Fibroblast of skin of abdomen (primary cell): Measurements from ENCODE around the gene FBXW2.

Experiments
- DNase-seq: peaks from one replicate; pipeline ENCODE4 v3.0.0-alpha.2; 2013

The FBXW2 gene

DNA sequence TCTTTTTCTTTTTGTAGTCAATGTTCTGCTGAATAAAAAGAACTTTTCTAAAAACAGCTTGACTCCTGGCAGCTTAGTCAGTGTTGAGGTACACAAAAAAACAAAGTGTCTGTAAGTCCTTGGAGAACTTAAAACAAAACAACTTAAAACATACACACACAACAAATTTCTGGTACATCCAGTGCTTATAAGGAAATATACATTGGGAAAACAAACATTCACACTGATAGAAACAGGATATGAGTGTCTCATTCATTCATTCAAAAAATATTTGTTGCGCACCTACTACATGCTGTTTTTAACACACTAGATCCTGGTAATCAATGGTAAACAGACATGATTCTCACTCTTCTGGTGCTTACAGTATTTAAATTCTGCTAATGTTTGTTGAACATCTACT is 51.5 kb downstream of the FBXW2 start:
- no peak for DNase-seq

DNA sequence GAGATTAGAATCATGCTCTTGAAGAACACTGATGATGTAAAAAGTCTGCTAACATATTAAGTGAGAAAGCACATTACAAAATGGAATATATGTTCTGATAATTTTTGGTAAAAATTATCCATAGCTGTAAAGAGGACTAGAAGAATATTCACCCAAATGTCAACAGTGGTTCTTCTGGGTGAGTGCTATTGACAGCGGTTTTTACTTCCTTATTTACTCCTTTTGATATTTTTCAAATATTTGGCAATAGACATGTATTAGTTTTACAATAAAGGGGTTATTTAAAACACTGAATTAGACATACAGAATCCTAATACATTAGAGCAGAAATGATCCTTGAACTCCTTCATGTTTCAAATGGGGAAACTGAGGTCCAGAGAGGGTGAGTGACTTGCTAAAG is 52.0 kb downstream of the FBXW2 start:
- no peak for DNase-seq

GRCh38 chr9:120740132-120740531 is 53.1 kb downstream of the FBXW2 start:
- DNase-seq, result no peak

DNA sequence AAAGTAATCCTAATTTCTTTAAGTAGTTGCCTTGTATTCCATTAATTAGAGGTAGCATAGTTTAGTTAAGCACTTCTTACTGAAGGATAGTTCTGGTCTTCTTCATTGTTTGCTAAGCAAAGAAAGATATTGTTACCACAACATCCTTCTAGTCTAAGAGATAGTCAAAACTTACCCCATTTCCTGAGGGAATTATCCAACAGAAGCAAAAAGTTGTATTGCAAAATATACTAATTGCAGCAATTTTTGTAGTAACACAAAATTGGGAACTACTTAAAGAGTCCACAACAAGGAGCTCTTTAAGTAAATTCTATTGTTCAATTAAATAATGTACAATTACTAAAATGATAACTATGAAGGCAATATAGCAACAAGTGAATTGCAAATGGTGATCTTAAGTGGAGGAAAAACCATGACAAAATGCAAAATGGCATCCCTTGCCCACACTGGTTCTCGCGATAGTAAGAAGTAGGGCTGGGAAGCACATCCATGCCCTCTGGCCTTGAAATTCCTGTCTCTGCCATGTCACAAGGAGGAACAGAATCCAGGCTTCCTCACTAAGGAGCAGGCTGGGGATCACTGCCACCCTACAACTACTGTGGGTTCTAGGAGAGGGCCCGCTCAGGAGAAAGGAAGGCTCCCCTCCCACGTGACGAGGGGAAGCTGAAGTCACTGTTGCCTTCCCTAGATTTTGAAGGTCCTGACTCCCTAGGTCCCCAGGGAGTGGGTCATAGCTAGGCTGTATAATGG is 55.6 kb downstream of the FBXW2 start:
- no peak for DNase-seq

GRCh38 chr9:120736881-120737280 is 56.3 kb downstream of the FBXW2 start:
- no peak for DNase-seq

- DNase-seq, result no peak
Measured at GRCh38 chr9:120735415-120736126, 57.6 kb downstream of the FBXW2 start.

DNA sequence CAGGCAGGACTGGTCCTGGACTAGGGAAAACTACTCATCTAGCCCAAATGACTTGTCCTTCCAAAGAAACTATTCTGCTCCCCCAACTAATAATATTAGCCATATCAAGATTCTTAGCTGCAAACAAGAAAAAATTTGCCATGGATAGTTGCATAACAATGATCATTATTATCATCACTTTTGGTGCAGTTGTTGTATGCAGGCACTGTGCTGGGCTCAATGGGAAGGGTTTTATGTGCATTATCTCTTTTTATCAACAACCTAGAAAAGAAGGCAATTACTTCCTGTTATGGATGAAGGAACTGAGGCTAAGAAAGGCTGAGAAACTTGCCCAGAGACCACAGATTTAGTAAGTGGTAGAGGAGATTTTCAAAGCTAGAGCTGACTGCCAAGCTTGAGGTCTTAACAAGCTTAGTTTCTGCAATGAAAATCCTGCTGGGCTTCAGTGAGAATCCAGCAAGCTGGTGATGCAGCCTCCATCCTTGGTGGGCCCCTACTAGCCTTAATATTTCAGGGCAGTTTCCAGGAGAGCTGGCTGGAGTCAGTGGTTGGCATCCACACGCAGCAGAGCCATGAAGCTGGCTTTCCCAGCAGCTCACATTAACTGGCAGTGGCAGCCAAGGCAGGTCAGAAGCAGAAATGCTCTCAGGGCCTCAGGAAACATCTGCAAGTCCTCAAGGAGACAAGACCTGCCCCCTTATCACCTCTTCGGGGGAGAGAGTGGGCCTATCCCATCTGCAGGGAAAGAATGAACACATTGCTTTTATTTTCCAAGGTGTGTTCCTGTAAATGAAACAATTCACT is 58.4 kb downstream of the FBXW2 start:
- no peak for DNase-seq

- no peak for DNase-seq
Measured at GRCh38 chr9:120733190-120733589, 60.0 kb downstream of the FBXW2 start.

DNA sequence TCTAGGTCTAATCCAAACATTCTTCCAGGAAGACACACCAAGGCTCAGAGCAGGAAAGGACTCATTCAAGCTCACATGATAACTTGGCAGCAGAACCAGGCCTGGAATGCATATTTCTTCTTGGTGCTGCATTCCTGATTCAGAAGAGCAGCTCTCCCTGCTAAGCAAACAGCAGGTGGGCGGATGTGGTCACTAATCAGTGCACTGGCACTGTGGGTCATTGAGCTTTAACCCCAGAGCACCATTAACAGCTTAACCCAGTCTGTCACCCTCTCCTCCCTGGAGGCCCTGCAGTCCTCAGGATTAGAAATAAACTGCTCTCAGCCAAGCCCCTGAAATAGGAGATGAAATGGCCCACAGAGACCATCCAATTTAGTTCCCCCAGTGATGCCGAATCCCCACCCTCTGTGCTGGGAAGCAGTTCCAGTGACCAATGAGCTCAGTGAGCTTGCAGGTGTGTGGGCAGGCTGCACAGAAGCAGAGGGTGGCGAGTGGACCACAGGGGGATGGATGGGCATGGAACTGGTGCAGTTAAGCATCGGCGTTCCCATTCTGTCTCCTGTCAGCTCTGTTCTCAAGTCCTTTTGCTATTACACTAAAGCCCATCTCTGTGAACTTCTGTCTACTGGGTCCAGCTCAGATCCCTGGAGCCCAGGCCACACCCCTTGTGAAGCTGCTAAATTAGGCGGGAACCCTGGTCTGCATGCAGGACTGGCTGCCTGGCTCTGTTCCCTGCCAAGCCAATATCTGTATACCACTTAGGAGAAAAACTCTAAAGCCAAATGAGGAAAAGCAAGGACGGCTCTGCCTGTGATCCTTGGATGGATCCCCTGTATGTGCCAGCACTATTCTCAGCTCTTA is 62.3 kb downstream of the FBXW2 start:
- DNase-seq, result peak; percentile 61

DNA sequence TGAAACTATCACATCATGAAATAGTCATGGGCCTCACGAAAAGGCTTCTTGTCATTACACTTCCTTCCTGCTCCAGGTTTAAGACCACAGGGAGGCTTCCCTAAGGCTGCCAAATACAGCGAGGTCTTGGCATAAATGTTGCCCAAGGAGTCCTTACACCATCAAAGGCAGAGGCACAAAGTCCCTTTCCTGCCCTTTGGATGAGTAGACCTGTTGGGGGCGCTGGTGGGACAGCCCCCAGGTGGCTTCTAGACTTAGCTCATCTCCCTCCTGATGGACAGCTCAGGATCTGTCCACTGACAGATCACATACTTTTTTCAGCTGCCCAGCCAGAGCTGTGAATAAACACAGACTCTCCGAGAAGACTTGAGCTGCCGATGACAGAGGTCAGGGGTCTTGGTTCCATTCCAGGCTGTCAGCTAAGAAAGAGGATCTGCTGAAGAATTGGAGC is 63.4 kb downstream of the FBXW2 start:
- DNase-seq, result no peak

GRCh38 chr9:120726484-120726883 is 66.7 kb downstream of the FBXW2 start:
- no peak for DNase-seq

DNA sequence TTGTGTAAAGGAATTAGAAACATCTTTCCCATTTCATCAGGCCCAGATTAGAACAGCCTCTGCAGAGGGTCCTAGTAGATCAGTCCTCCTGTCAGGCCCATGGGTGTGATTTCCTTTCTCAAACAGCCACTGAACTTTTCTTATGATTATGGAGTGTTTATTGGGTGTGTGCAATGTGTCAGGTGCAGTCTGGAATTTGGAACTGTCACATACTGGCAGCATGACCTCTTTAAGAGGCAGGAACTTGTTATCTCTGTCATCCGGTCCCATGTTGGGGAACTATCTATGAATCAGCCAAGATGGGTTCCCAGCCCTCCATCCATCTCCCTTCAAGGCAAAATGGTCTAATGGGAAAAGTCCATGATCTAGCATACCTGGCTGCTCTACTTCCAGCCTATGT is 67.3 kb downstream of the FBXW2 start:
- no peak for DNase-seq

DNA sequence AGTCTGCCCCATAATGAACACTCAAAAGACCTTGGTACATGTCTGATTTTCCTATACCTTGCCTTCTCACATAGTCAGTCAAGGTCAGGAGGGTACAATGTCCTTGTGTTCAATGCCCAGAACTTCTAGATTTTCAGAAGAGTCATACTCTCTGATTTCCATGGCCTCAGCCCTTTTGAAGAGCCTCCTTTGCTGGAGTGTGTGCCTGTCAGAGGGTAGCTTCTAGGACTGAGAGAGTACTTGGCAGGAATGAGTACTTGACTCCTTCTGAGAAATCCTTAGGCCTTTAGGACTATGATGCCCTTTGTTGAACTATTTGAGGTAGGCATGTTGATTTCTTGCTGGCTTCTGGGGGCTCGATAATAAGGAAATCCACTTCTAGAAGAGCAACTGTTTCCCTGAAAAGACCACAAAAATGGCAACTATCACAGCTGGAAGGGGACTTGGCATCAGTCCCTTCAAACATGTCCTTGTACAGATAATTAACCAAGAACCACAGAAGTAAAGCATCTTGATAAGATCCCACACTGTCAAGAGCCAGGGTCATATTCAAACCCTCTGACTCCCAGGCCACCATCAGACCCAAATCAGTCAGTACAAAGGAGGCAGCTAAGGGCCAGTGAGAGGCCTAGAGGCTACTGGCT is 68.3 kb downstream of the FBXW2 start:
- DNase-seq, result no peak

- DNase-seq, result peak; percentile 44
Measured at GRCh38 chr9:120723565-120723964, 69.7 kb downstream of the FBXW2 start.

- no peak for DNase-seq
Measured at GRCh38 chr9:120720404-120720803, 72.8 kb downstream of the FBXW2 start.

- DNase-seq, result no peak
Measured at GRCh38 chr9:120718316-120718715, 74.9 kb downstream of the FBXW2 start.

- DNase-seq, result no peak
Measured at GRCh38 chr9:120717176-120717575, 76.0 kb downstream of the FBXW2 start.

DNA sequence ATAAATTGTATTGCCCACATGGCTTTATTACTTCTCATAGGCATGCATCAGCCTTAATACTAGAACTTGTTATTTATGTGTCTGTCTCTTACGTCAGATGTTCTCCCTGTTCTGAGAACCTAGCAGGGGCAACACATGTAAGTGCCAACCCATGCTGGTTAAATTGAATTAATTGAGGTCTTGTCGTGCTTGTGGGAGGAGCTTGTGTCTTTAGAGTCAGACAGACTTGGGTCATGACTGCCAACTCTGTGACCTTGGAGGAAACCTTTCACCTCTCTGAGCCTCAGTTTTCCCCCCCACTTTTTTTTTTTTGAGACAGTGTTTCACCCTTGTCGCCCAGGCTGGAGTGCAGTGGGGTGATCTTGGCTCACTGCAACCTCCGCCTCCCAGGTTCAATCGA is 76.7 kb downstream of the FBXW2 start:
- no peak for DNase-seq

GRCh38 chr9:120715389-120715924 is 77.8 kb downstream of the FBXW2 start:
- peak; percentile 74 for DNase-seq

- no peak for DNase-seq
Measured at GRCh38 chr9:120714846-120715388, 78.3 kb downstream of the FBXW2 start.
